ENCODE data around the gene PIP4K2B.

PIP4K2B gene

DNA sequence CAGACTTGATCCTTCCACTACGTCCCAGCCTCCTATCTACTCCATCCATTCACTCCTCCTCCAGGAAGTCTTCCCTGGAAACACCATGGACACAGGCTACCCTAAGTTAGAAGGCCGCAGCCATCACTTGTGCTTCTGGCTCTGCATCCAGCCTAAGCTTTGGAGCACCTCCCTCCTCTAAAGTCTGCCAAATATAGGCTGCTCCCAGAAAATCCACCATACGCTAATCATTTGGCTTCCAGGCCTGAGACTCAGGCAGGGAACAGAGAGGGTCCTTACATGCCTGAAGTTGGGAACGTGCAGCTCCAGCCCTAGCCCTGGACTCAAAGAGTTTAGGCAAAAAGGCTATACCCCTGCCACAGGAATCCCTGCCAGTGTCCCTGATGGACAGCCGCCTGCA lies 57.9 kb downstream of the PIP4K2B start:
- Histone ChIP-seq H3K4me1 (ENCODE audit: control insufficient read depth, insufficient read depth, low read length) (peaks cover 23% of the 10 kb centered on the region), H3K4me3 (ENCODE audit: low read depth, low read length) (no peak overlapping the region), H3K36me3 (ENCODE audit: control insufficient read depth, insufficient read depth, low read length) (peaks cover 27% of the 10 kb centered on the region), H3K9me3 (ENCODE audit: control insufficient read depth, insufficient read depth, low read length) (no peaks in the 10 kb centered on the region), H3K9ac (ENCODE audit: low read depth, low read length) (no peak overlapping the region), H3K27me3 (ENCODE audit: control insufficient read depth, insufficient read depth, low read length) (no peaks in the 10 kb centered on the region)

DNA sequence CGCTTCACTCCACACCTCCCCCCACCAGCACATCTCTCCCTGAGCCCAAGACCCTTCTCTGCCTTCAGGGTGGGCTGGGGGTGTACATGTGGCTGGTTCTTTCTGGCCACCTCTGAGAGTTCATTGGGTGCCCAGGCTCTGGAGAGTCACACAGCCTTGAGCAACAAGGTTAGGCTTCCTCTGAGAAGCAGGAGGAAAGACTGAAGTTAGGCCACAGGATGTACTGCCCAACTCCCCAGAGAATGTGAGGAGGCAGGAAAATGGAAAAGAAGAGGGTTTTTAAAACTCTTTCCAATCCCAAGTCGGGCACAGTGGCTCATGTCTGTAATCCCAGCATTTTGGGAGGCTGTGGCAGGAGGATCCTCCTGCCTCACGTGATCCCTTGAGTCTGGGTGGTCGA lies 58.5 kb downstream of the PIP4K2B start:
- H3K4me1 ChIP-seq (ENCODE audit: control insufficient read depth, insufficient read depth, low read length) = peaks cover 20% of the 10 kb centered on the region

DNA sequence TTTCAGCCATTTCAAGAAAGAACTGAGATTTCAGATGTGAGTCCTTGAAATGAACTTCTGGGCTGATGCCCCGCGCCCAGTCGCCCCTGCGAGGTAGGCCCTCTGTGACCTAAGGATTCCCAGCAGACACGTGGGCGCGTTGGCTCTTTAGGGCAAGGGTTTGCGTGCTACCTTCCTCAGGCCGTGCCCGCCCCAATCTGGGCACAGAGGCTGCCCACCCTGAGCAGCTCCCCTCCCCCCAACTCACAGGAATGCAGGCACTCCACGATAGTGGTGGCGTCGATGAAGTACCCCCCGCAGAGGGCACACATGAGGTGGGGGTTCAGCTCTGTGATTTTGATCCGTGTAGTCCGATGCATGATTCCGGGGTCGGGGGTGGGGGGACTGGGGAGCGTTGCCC lies 59.3 kb downstream of the PIP4K2B start:
- H3K4me3 ChIP-seq (ENCODE audit: low read depth, low read length) = no peak overlapping the region
- H3K4me1 ChIP-seq (ENCODE audit: control insufficient read depth, insufficient read depth, low read length) = peaks cover 15% of the 10 kb centered on the region
- H3K9me3 ChIP-seq (ENCODE audit: control insufficient read depth, insufficient read depth, low read length) = no peaks in the 10 kb centered on the region
- no peaks in the 10 kb centered on the region for H3K27me3 ChIP-seq (ENCODE audit: control insufficient read depth, insufficient read depth, low read length)
- peaks cover 38% of the 10 kb centered on the region for H3K36me3 ChIP-seq (ENCODE audit: control insufficient read depth, insufficient read depth, low read length)
- no peak overlapping the region for H3K9ac ChIP-seq (ENCODE audit: low read depth, low read length)

More for the DNA sequence above, 58.5 kb downstream of the PIP4K2B start:
- Histone ChIP-seq H3K9me3 (ENCODE audit: control insufficient read depth, insufficient read depth, low read length) (no peaks in the 10 kb centered on the region), H3K9ac (ENCODE audit: low read depth, low read length) (no peak overlapping the region), H3K36me3 (ENCODE audit: control insufficient read depth, insufficient read depth, low read length) (peaks cover 31% of the 10 kb centered on the region), H3K4me3 (ENCODE audit: low read depth, low read length) (no peak overlapping the region), H3K27me3 (ENCODE audit: control insufficient read depth, insufficient read depth, low read length) (no peaks in the 10 kb centered on the region)

DNA sequence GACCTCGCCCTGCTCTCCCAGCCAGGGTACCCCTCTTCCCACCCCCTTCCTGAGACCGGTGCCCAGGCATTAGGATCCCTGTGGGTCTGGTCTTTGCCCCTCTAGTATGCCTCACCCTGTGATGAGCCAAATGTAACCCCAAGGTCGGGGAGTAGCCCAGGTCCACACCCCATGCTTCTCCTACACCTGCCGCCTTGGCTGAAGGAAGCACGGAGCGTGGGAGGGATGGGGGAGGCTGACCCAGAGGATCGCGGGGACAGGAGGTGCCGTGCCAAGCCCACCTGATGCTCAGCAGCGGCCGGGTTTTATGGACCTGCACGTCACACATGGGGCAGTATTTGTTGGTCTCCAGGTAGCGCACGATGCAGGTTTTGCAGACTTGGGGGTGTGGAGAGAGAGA lies 60.1 kb downstream of the PIP4K2B start:
- H3K9me3 ChIP-seq (ENCODE audit: control insufficient read depth, insufficient read depth, low read length) = no peaks in the 10 kb centered on the region
- H3K9ac ChIP-seq (ENCODE audit: low read depth, low read length) = no peak overlapping the region
- H3K36me3 ChIP-seq (ENCODE audit: control insufficient read depth, insufficient read depth, low read length) = peaks cover 39% of the 10 kb centered on the region
- H3K4me3 ChIP-seq (ENCODE audit: low read depth, low read length) = no peak overlapping the region
- H3K27me3 ChIP-seq (ENCODE audit: control insufficient read depth, insufficient read depth, low read length) = no peaks in the 10 kb centered on the region
- H3K4me1 ChIP-seq (ENCODE audit: control insufficient read depth, insufficient read depth, low read length) = peaks cover 15% of the 10 kb centered on the region

DNA sequence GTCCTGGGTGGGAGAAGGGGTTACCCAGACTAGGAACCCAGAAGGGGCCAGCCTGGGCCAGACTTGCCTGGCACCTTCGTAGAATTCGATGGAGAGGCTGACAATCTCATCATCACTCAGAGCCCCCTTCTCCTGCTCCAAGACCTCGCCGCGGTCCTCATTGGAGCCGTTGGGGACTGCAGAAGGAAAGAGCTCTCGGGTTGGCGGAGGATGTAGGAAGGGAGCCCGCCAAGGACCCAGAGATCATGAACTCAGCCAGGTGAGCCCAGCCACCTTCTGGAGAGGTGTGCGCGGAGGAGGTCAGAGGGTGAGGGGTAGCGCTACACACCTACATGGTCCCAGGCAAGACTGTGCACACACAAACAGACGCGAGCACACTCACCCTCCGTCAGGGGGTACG lies 60.7 kb downstream of the PIP4K2B start:
- Histone ChIP-seq H3K27me3 (ENCODE audit: control insufficient read depth, insufficient read depth, low read length) (no peaks in the 10 kb centered on the region), H3K9me3 (ENCODE audit: control insufficient read depth, insufficient read depth, low read length) (no peaks in the 10 kb centered on the region), H3K9ac (ENCODE audit: low read depth, low read length) (no peak overlapping the region), H3K4me3 (ENCODE audit: low read depth, low read length) (no peak overlapping the region), H3K36me3 (ENCODE audit: control insufficient read depth, insufficient read depth, low read length) (peaks cover 39% of the 10 kb centered on the region), H3K4me1 (ENCODE audit: control insufficient read depth, insufficient read depth, low read length) (peaks cover 12% of the 10 kb centered on the region)

DNA sequence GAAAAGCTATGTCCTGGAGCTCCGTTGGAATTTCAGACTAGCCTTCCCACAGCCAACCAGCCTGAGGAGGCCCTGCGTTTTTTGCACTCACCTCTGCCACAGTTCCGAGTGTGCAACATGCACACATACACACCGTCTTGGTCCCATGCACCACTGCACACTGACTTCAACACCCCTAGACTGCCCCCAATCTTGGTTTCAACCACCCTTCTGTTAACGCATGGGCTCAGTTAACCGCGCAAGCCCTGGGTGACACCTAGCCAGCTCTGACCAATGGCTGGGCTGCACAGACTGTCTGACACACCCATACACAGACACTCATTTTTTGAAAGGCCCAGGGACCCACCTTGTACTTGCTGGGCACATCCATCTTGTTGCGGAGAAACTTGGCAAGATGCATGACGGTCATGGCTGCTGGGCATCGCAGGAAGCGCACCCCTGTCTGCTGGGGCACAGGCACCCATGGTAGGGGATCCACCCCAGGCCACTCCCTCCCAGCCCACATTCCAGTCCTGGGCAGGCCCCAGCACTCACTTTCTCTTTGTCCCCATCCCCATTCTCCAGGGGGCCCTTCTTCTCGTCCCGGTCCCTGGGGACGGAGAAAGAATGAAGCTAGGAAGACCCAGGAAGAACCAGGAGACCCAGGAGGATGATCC lies 61.2 kb downstream of the PIP4K2B start:
- Histone ChIP-seq H3K4me3 (ENCODE audit: low read depth, low read length) (no peak overlapping the region), H3K9ac (ENCODE audit: low read depth, low read length) (no peak overlapping the region), H3K9me3 (ENCODE audit: control insufficient read depth, insufficient read depth, low read length) (no peaks in the 10 kb centered on the region), H3K36me3 (ENCODE audit: control insufficient read depth, insufficient read depth, low read length) (peaks cover 42% of the 10 kb centered on the region), H3K27me3 (ENCODE audit: control insufficient read depth, insufficient read depth, low read length) (no peaks in the 10 kb centered on the region), H3K4me1 (ENCODE audit: control insufficient read depth, insufficient read depth, low read length) (peaks cover 7% of the 10 kb centered on the region)

DNA sequence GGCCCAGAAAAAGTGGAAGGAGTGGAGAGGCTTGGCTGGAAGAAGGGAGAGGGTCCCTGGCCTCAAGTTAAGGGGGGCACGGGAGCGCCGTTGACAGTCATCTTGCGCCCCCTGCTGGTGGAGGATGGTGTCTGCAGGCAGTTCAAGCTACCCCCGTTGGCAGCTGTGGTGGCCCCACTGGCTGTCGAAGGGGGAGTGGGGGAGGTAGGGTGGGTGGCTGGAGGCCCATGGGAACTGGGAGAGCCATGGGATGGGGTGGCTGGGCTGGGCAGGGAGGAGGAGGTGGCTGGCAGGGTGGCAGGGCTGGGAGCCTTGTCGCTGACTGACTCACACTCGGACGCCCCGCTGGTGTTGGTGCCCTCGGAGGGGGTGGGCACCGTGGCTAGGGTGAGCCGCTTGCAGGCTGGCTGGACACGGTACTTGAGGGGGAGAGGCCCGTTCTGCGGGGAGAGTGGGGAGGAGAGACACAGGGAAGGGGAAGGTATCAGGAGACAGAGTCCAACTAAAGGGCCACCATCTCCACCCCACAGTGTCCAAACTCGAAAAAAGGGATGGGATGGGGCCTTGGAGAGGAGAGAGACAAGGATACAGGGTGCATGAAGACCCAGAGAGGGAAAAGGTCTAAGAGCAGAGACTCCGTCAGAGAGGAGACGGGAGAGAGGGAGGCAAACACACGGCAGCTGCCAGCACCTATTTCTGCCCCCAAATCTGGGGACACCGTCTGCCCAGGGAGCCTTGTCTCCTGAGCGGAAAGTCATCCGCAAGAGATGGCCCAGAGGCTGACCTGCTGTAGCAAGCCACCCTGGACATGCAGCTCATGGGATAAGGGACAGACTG lies 64.0 kb downstream of the PIP4K2B start:
- H3K36me3 ChIP-seq (ENCODE audit: control insufficient read depth, insufficient read depth, low read length) = peaks cover 43% of the 10 kb centered on the region
- no peaks in the 10 kb centered on the region for H3K4me1 ChIP-seq (ENCODE audit: control insufficient read depth, insufficient read depth, low read length)
- no peak overlapping the region for H3K9ac ChIP-seq (ENCODE audit: low read depth, low read length)
- H3K27me3 ChIP-seq (ENCODE audit: control insufficient read depth, insufficient read depth, low read length) = no peaks in the 10 kb centered on the region
- H3K9me3 ChIP-seq (ENCODE audit: control insufficient read depth, insufficient read depth, low read length) = no peaks in the 10 kb centered on the region
- H3K4me3 ChIP-seq (ENCODE audit: low read depth, low read length) = no peak overlapping the region

DNA sequence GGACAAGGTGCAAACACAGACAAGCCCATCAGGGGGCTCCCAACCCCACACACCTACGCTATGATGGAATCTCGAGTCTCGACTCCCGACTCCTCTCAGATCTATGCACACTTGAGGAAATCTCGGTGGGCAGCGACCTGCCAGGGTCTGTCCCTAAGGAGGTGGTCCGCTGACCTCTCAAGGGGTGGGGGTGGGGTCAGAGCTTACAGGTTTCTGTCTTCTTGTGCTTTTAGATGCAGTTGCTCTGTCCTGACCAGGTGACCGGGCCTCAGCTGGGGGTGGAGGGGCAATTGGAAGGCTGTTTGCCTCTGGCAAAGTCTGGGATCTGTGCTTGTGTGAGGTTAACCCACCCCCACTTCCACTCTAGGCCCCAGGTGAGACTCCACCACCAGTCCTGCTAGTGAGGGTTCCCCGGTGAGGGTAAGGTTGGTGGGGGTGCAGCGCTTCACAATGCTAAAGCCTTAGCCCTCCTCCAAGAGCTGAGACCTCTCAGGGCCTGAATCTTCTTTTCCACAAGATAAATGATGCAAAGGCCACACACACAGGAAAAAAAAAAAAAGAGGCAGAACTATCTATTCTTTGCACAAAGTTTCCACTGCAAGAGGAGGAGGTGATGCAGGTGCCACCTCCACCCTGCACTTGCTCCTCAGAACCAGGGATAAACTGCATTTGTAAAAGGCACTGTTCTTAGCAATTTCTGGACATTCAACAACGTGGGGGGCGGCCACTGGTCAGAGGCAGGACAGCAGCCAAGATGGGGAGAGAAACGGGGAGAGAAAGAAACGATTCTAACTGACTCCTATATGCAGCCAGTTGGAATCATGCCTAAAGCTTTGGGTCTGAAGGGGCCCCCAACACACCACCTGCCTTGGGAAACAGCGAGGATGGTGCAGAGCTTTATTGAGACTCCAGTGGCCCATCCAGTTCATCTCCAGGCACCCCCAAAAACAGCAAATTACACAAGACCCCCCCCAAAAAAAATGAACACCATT lies 65.1 kb downstream of the PIP4K2B start:
- Histone ChIP-seq H3K27me3 (ENCODE audit: control insufficient read depth, insufficient read depth, low read length) (peaks cover 4% of the 10 kb centered on the region), H3K9ac (ENCODE audit: low read depth, low read length) (no peak overlapping the region), H3K9me3 (ENCODE audit: control insufficient read depth, insufficient read depth, low read length) (no peaks in the 10 kb centered on the region), H3K36me3 (ENCODE audit: control insufficient read depth, insufficient read depth, low read length) (peaks cover 32% of the 10 kb centered on the region), H3K4me3 (ENCODE audit: low read depth, low read length) (no peak overlapping the region), H3K4me1 (ENCODE audit: control insufficient read depth, insufficient read depth, low read length) (no peaks in the 10 kb centered on the region)

DNA sequence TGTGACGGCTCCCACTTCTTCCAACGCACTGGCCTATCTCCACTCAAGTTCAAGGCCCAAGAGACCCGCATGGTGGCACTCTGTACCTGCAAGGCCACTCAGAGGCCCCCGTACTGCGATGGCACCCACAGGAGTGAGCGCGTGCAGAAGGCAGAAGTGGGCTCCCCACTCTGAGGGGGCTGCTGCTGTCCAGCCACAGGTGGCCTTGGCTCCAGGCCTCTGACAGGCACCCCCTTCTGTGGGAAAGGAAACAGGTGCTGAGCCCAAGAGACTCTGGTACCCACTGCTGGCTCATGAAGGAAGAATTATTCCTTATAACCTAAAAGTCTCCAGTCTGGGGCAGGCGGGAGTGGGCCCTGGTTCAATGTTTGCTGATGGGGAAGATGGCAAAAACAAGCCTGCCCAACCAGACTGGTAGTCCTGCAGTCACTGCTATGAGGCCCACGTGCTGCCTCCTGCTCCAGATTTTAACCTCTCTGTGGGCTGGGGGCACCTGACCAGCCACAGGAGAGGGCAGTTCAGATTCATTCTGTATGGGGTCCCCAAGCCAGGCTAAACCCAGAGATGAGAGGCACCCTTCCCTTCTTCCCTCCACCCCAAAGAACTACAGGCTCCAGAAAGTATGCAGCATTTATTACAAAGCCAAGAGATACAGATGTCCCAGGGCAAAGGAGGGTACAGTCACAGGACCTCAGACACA lies 65.9 kb downstream of the PIP4K2B start:
- H3K36me3 ChIP-seq (ENCODE audit: control insufficient read depth, insufficient read depth, low read length) = peaks cover 24% of the 10 kb centered on the region

DNA sequence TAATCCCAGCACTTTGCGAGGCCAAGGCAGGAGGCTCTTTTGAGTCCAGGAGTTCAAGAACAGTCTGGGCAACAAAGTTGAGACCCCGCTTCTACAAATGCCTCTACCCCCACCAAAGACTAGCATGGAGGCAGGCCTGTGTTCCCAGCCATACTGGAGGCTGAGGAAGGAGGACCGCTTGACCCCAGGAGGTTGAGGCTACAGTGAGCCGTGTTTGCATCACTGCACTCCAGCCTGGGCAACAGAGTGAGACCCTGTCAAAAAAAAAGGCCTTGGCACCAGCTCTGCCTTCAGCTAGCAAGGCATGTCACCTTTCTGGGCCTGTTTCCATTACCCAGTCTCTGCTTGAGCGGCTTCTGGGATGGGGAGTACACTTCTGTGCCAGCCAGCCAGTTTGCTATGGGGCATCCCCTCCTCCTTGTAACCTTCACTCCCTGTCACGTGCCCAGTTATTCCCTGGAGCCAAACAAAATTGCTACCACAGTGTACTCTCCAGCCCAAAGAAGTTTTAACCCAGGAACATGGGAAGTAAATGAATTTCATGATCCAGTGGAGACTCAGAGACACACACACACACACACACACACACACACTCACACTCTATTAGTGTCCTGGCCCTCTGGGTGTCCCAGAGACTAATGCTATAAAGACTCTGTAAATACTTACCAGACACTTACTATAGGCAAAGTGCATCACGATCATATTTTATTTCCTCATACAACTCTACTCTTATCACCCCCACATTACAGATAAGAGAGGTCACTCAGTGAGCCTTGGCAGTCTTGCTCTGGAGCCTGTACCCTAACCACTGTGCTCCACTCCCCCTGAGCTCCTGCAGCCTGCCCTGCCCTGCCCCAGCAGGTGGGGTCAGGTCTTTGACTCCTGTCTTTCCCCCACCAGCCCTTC lies 66.7 kb downstream of the PIP4K2B start:
- Histone ChIP-seq H3K4me1 (ENCODE audit: control insufficient read depth, insufficient read depth, low read length) (no peaks in the 10 kb centered on the region), H3K36me3 (ENCODE audit: control insufficient read depth, insufficient read depth, low read length) (peaks cover 17% of the 10 kb centered on the region), H3K27me3 (ENCODE audit: control insufficient read depth, insufficient read depth, low read length) (peaks cover 19% of the 10 kb centered on the region), H3K9me3 (ENCODE audit: control insufficient read depth, insufficient read depth, low read length) (no peaks in the 10 kb centered on the region), H3K9ac (ENCODE audit: low read depth, low read length) (no peak overlapping the region), H3K4me3 (ENCODE audit: low read depth, low read length) (no peak overlapping the region)

More for the DNA sequence above, 65.9 kb downstream of the PIP4K2B start:
- H3K9me3 ChIP-seq (ENCODE audit: control insufficient read depth, insufficient read depth, low read length) = no peaks in the 10 kb centered on the region
- H3K4me1 ChIP-seq (ENCODE audit: control insufficient read depth, insufficient read depth, low read length) = no peaks in the 10 kb centered on the region
- H3K4me3 ChIP-seq (ENCODE audit: low read depth, low read length) = no peak overlapping the region
- H3K9ac ChIP-seq (ENCODE audit: low read depth, low read length) = no peak overlapping the region
- H3K27me3 ChIP-seq (ENCODE audit: control insufficient read depth, insufficient read depth, low read length) = peaks cover 13% of the 10 kb centered on the region

All from iPS-15b (cell line).